IMR-90 (cell line): ENCODE data around the gene FAU. TPM values are rescaled to one million over a fixed set of nuclear protein-coding genes. Genes with fewer than 3 reads are reported as not detected.

Source experiments
- ATAC-seq: fragments of 200-7000 bp; cut with Tn5 transposase; 2 replicates; pipeline ENCODE4 v1.9.1; 2020; ENCODE audit warnings: low read depth, mild to moderate bottlenecking, moderate library complexity
- BruUV-seq: library from RNA; stranded (reverse); fragments of 400-500 nt; replicated peaks from 2 replicates; lab custom pipeline; 2021; lab: Mats Ljungman, UMichigan
- CTCF ChIA-PET: fragments of 300-600 bp; formaldehyde crosslinking; extraction: SDS; loops from one replicate; lab custom pipeline; 2021; ENCODE audit warnings: antibody characterized with exemption; lab: Yijun Ruan, JAX
- POLR2A ChIA-PET: fragments of 300-600 bp; sonication (Branson Sonifier 250); formaldehyde crosslinking; loops from one replicate; lab custom pipeline; 2022; ENCODE audit warnings: antibody characterized with exemption; ENCODE audit not compliant: unreplicated experiment; lab: Charles Lee
- DNase-seq: peaks from one replicate; pipeline ENCODE4 v3.0.0; 2013
- H2AFZ ChIP-seq: replicated peaks from 2 replicates; pipeline ENCODE3; 2013; ENCODE audit warnings: low read length, mild to moderate bottlenecking; ENCODE audit not compliant: poor library complexity
- H2AK5ac ChIP-seq: 2 replicates; pipeline ENCODE4 v1.6.1; 2013; ENCODE audit warnings: low read depth, low read length, inconsistent platforms
- H2AK9ac ChIP-seq: replicated peaks from 2 replicates; pipeline ENCODE3; 2013; ENCODE audit warnings: mild to moderate bottlenecking, low read depth, low read length, moderate library complexity; ENCODE audit not compliant: poor library complexity
- H2BK120ac ChIP-seq: 2 replicates; pipeline ENCODE4 v1.6.1; 2013; ENCODE audit warnings: low read depth, low read length, inconsistent platforms
- H2BK15ac ChIP-seq: 3 replicates; pipeline ENCODE4 v1.6.1; 2013; ENCODE audit warnings: low read depth, low read length, inconsistent platforms
- H2BK20ac ChIP-seq: 2 replicates; pipeline ENCODE4 v1.6.1; 2013; ENCODE audit warnings: low read depth, mild to moderate bottlenecking, inconsistent platforms, low read length, moderate library complexity
- H2BK5ac ChIP-seq: 2 replicates; pipeline ENCODE4 v1.6.1; 2013; ENCODE audit warnings: mild to moderate bottlenecking, low read depth, low read length, inconsistent platforms; ENCODE audit not compliant: poor library complexity, severe bottlenecking
- H3K14ac ChIP-seq: replicated peaks from 2 replicates; pipeline ENCODE4 v1.6.1; 2013; ENCODE audit warnings: low read depth, low read length, inconsistent platforms
- H3K18ac ChIP-seq: 2 replicates; pipeline ENCODE4 v1.6.1; 2013; ENCODE audit warnings: low read depth, low read length, control low read depth
- H3K23ac ChIP-seq: 2 replicates; pipeline ENCODE4 v1.6.1; 2013; ENCODE audit warnings: low read depth, low read length, inconsistent platforms
- H3K27ac ChIP-seq: 2 replicates; pipeline ENCODE4 v1.5.1; 2013; ENCODE audit warnings: mild to moderate bottlenecking, control low read depth, low read length; ENCODE audit not compliant: insufficient read depth
- H3K27me3 ChIP-seq: 2 replicates; pipeline ENCODE4 v1.6.1; 2013; ENCODE audit warnings: low read length; ENCODE audit not compliant: control insufficient read depth, insufficient read depth
- H3K36me3 ChIP-seq: 2 replicates; pipeline ENCODE4 v1.6.1; 2013; ENCODE audit warnings: low read length, mixed read lengths; ENCODE audit not compliant: control insufficient read depth, insufficient read depth
- H3K4ac ChIP-seq: 2 replicates; pipeline ENCODE4 v1.6.1; 2013; ENCODE audit warnings: low read depth, low read length, inconsistent platforms
- H3K4me1 ChIP-seq: 2 replicates; pipeline ENCODE4 v1.6.1; 2013; ENCODE audit warnings: low read length, mixed read lengths; ENCODE audit not compliant: control insufficient read depth, insufficient read depth
- H3K4me2 ChIP-seq: 2 replicates; pipeline ENCODE4 v1.6.1; 2013; ENCODE audit warnings: low read depth, mild to moderate bottlenecking, control low read depth, low read length, moderate library complexity
- H3K4me3 ChIP-seq: 2 replicates; pipeline ENCODE4 v1.5.1; 2013; ENCODE audit warnings: low read depth, mild to moderate bottlenecking, control low read depth, low read length, moderate library complexity; ENCODE audit not compliant: insufficient read depth
- H3K56ac ChIP-seq: 2 replicates; pipeline ENCODE4 v1.6.1; 2013; ENCODE audit warnings: low read length, inconsistent platforms; ENCODE audit not compliant: insufficient read depth; ENCODE audit errors: extremely low read depth
- H3K79me1 ChIP-seq, 2 experiments: 2 replicates each; pipeline ENCODE4 v1.6.1; 2013; ENCODE audit warnings: low read length in 2 of 2, inconsistent platforms in 1 of 2, low read depth in 1 of 2
- H3K9ac ChIP-seq: 2 replicates; pipeline ENCODE4 v1.6.1; 2013; ENCODE audit warnings: low read depth, low read length, control low read depth
- H3K9me1 ChIP-seq: 2 replicates; pipeline ENCODE4 v1.6.1; 2013; ENCODE audit warnings: low read length, inconsistent platforms; ENCODE audit not compliant: insufficient read depth
- H3K9me3 ChIP-seq: 2 replicates; pipeline ENCODE4 v1.6.1; 2013; ENCODE audit warnings: low read length; ENCODE audit not compliant: control insufficient read depth, insufficient read depth
- H4K20me1 ChIP-seq: 2 replicates; pipeline ENCODE4 v1.6.1; 2013; ENCODE audit warnings: low read length, inconsistent platforms; ENCODE audit not compliant: insufficient read depth
- H4K5ac ChIP-seq: 2 replicates; pipeline ENCODE4 v1.6.1; 2013; ENCODE audit warnings: mild to moderate bottlenecking, low read depth, low read length, control low read depth
- H4K8ac ChIP-seq, 2 experiments: 2 replicates each; pipeline ENCODE4 v1.6.1; 2013; ENCODE audit warnings: low read depth in 2 of 2, low read length in 2 of 2, control low read depth in 1 of 2, inconsistent platforms in 1 of 2
- H4K91ac ChIP-seq: 2 replicates; pipeline ENCODE4 v1.6.1; 2013; ENCODE audit warnings: low read depth, low read length, inconsistent platforms; ENCODE audit not compliant: insufficient read depth
- BHLHE40 ChIP-seq: fragments of 150-350 bp; IDR thresholded peaks from 2 replicates; pipeline ENCODE4 v1.6.1; 2016; ENCODE audit warnings: mild to moderate bottlenecking, low read depth, low read length
- CEBPB ChIP-seq: IDR thresholded peaks from 2 replicates; pipeline ENCODE4 v1.6.1; 2012; ENCODE audit warnings: low read depth, low read length, improper control_type of control experiment
- FOS ChIP-seq: fragments of 150-350 bp; IDR thresholded peaks from 2 replicates; pipeline ENCODE4 v1.6.1; 2016; ENCODE audit warnings: low read depth, low read length
- MAZ ChIP-seq: IDR thresholded peaks from 2 replicates; pipeline ENCODE4 v1.6.1; 2012; ENCODE audit warnings: low read depth, mild to moderate bottlenecking, low read length, improper control_type of control experiment, moderate library complexity, borderline replicate concordance
- MXI1 ChIP-seq: IDR thresholded peaks from 2 replicates; pipeline ENCODE4 v1.6.1; 2012; ENCODE audit warnings: low read depth, mild to moderate bottlenecking, low read length, moderate library complexity, borderline replicate concordance
- NFE2L2 ChIP-seq: fragments of 150-350 bp; IDR thresholded peaks from 2 replicates; pipeline ENCODE4 v1.6.1; 2016; ENCODE audit warnings: low read depth, mild to moderate bottlenecking, low read length
- POLR2A ChIP-seq: IDR thresholded peaks from 2 replicates; pipeline ENCODE4 v1.6.1; 2012; ENCODE audit warnings: mild to moderate bottlenecking, low read depth, low read length
- RAD21 ChIP-seq: IDR thresholded peaks from 2 replicates; pipeline ENCODE4 v1.6.1; 2012; ENCODE audit warnings: low read length, improper control_type of control experiment
- RCOR1 ChIP-seq: IDR thresholded peaks from 2 replicates; pipeline ENCODE4 v1.6.1; 2012; ENCODE audit warnings: mild to moderate bottlenecking, low read length, improper control_type of control experiment; ENCODE audit not compliant: insufficient replicate concordance
- RFX5 ChIP-seq: IDR thresholded peaks from 2 replicates; pipeline ENCODE4 v1.8.0; 2012; ENCODE audit warnings: low read depth, mild to moderate bottlenecking, low read length, moderate library complexity
- WGBS, 2 experiments: methylation state at CpG; one replicate each; pipeline versions ENCODE4 v1.1.5 to v1.1.7; 2013; ENCODE audit warnings: missing lambda C conversion rate in 2 of 2; ENCODE audit not compliant: insufficient read length in 1 of 2; ENCODE audit errors: extremely low coverage in 2 of 2; 5-methylcytosine and 5-hydroxymethylcytosine counted together
- dilution Hi-C: fragments of 300-500 bp; cut with HindIII; formaldehyde crosslinking; loops from one replicate; pipeline ENCODE4 v1.14.3; 2018; ENCODE audit warnings: low sequenced_read_pairs; ENCODE audit not compliant: unreplicated experiment
- in situ Hi-C: fragments of 300-500 bp; cut with MboI; formaldehyde crosslinking; loops from 3 replicates; pipeline ENCODE4 v1.14.3; 2019; ENCODE audit warnings: low sequenced_read_pairs, inconsistent platforms, mixed read lengths
- intact Hi-C: fragments of 100-400 bp; cut with micrococcal nuclease; formaldehyde crosslinking; loops from 2 replicates; pipeline ENCODE4 v1.10.0; 2022
- polyA plus RNA-seq, 3 experiments: library from polyadenylated mRNA; depleted of rRNA; stranded (reverse); fragments of >200 nt; gene quantifications; 2 replicates each; pipeline ENCODE4 v1.2.3, GENCODE V29; 2012; ENCODE audit warnings: low replicate concordance in 1 of 3
- total RNA-seq: library from RNA; depleted of rRNA; stranded (reverse); fragments of >200 nt; gene quantifications from 2 replicates; pipeline ENCODE4 v1.2.3, GENCODE V29; 2012
- TF ChIP-seq, protein P1 (sequence below): fragments of 150-350 bp; IDR thresholded peaks from 2 replicates; pipeline ENCODE4 v1.6.1; 2016; ENCODE audit warnings: low read depth, mild to moderate bottlenecking, low read length, moderate library complexity, borderline replicate concordance
- TF ChIP-seq, protein P2 (sequence below): conservative IDR thresholded peaks from 2 replicates; pipeline ENCODE4 v1.5.1; 2012; ENCODE audit warnings: mild to moderate bottlenecking, low read depth, low read length, improper control_type of control experiment

FAU gene
- total and polyA plus RNA-seq, 2 of the 4 experiments (the other 2 are of a cell fraction): 189 to 652 TPM

DNA sequence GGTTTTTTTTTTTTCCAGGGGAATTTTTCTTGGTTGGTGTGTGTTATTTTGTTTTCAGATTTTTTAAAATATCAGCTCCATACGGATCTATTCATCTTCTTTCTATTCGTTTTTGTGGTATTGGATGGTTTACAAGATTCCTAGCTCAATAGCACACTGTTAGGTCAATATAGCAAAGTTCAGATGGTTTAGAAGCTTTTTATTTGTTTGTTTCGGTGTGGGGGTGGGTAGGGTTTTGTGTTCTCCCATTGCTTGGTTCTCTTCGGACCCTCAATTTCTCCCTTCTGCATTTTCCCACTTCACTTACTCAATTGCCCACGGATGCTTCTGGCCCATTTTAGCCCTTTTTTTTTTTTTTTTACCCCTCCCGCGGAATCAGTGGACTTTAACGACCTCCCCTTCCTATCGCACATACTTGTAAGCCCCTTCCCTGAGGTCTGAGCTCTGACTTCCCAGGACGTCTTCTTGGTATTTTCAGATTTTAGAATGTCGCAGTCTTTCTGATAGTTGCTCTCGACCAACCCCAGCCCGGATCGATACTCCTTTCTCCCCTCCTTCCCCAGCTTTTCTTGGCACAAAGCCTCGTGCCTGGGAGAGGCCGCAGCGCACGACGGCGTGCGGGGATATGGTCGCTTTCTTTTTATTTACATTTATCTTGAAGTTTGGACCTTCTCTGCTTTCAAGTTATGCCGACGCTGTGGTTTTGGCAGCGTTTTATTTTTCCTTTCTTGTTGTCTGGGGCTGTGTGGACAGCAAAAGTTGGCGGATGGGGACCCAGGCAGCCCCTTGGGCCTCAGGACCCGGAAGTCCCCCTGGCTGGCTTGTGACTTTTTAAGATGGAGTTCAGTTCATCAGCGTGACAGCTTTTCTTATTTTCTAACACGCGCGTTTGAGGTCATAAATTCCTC, 43.7 kb upstream of the FAU start (continued):
- TF ChIP-seq, protein P1, sequence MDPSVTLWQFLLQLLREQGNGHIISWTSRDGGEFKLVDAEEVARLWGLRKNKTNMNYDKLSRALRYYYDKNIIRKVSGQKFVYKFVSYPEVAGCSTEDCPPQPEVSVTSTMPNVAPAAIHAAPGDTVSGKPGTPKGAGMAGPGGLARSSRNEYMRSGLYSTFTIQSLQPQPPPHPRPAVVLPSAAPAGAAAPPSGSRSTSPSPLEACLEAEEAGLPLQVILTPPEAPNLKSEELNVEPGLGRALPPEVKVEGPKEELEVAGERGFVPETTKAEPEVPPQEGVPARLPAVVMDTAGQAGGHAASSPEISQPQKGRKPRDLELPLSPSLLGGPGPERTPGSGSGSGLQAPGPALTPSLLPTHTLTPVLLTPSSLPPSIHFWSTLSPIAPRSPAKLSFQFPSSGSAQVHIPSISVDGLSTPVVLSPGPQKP: no peak

DNA sequence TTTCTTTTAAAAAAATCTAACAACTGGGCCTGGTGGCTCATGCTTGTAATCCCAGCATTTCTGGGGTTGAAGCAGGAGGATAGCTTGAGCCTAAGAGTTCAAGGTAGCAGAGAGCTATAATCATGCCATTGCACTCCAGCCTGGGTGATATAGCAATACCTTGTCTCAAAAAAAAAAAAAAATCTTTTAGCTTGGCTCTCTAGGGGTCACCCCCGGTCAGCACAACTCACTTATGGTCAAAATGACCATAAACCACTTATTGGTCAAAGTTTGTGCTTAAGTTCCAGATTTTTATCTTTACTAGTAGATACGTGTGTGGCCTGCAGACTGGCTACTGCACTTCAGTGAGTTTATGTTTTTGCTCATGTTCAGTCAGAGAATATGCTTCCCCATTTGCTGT, 41.8 kb upstream of the FAU start:
- Histone ChIP-seq H3K27me3 (0 out of 2 replicates have a peak, but pooled peaks cover 2% of the 10 kb centered on the region), H3K9me1 (0 out of 2 replicates have a peak, but pooled peaks cover 4% of the 10 kb centered on the region), H4K8ac (no peak overlapping the region), H2BK120ac (no peak overlapping the region), H3K18ac (no peak overlapping the region), H3K9me3 (no peaks in the 10 kb centered on the region), H3K4ac (no peak overlapping the region), H3K4me2 (no peak overlapping the region), H3K14ac (no peak overlapping the region), H2AK5ac (no peak overlapping the region), H3K27ac (no peak overlapping the region), H2BK15ac (no peak overlapping the region), H3K23ac (no peak overlapping the region), H4K5ac (no peak overlapping the region), H3K4me3 (no peak overlapping the region), H3K36me3 (no peaks in the 10 kb centered on the region), H4K91ac (no peak overlapping the region), H3K79me1 (no peaks in the 10 kb centered on the region), H4K20me1 (no peaks in the 10 kb centered on the region), H3K56ac (no peak overlapping the region), H2BK20ac (no peak overlapping the region), H2AK9ac (no peak overlapping the region), H3K4me1 (peaks cover 5% of the 10 kb centered on the region; the same call in 1 of the 2 replicates), H2AFZ (no peak overlapping the region), H2BK5ac (no peak overlapping the region), H3K9ac (no peak overlapping the region)
- no CpG with 5 or more reads among the region's 2 CpGs for WGBS, 2 experiments
- intact Hi-C loops (no loop called here), in situ Hi-C loops (no loop called here), dilution Hi-C loops (no loop called here)
- CTCF ChIA-PET: no interaction called here
- DNase-seq (no peak), ATAC-seq (no peak)
- BruUV-seq: no TSS peak
- POLR2A ChIA-PET: no interaction called here
- TF ChIP-seq, protein P2, sequence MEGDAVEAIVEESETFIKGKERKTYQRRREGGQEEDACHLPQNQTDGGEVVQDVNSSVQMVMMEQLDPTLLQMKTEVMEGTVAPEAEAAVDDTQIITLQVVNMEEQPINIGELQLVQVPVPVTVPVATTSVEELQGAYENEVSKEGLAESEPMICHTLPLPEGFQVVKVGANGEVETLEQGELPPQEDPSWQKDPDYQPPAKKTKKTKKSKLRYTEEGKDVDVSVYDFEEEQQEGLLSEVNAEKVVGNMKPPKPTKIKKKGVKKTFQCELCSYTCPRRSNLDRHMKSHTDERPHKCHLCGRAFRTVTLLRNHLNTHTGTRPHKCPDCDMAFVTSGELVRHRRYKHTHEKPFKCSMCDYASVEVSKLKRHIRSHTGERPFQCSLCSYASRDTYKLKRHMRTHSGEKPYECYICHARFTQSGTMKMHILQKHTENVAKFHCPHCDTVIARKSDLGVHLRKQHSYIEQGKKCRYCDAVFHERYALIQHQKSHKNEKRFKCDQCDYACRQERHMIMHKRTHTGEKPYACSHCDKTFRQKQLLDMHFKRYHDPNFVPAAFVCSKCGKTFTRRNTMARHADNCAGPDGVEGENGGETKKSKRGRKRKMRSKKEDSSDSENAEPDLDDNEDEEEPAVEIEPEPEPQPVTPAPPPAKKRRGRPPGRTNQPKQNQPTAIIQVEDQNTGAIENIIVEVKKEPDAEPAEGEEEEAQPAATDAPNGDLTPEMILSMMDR: no peak
- no peak for TF ChIP-seq RAD21
- no peak for TF ChIP-seq BHLHE40
- TF ChIP-seq, protein P1: no peak
- TF ChIP-seq POLR2A: no peak
- TF ChIP-seq MXI1: no peak
- no peak for TF ChIP-seq MAZ
- no peak for TF ChIP-seq FOS
- no peak for TF ChIP-seq NFE2L2
- no peak for TF ChIP-seq CEBPB
- TF ChIP-seq RCOR1: no peak
- no peak for TF ChIP-seq RFX5
